ENCODE data around the gene ARID1B. TPM values are rescaled to one million over a fixed set of nuclear protein-coding genes. Genes with fewer than 3 reads are reported as not detected.

ARID1B gene
- total RNA-seq, 1 experiment from 2014 or later: 91.7 TPM

DNA sequence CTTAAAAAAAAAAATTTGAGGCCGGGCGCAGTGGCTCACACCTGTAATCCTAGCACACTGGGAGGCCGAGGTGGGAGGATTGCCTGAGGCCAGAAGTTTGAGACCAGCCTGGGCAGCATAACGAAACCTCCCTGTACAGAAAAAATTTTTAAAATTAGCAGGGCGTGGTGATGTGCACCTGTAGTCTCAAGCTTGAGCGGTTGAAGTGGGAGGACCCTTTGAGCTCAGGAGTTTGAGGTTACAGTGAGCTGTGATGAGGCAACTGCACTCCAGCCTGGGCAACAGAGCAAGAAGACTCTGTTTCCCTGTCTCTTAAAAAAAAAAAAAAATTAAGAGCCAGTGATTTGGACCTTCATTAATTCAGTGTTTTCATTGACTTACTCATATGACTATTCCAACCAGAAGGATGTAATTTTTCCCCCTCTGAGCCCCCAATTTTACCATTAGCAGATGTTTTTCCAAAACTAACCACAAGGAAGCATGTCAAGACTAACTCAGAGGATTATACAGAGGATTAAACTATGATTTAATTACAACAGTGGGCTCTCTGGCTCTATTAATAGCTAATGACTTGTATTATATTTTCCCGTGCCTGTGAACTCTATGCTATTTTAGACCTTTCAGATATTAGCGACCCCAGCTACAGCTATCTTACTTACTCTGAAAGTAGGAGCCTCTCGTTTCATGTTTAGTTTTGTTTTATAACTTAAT is 75.1 kb downstream of the ARID1B start:
- Histone ChIP-seq H3K36me3 (ENCODE audit: control insufficient read depth, insufficient read depth, low read length) (no peaks in the 10 kb centered on the region), H3K4me3 (ENCODE audit: low read depth in 2 of 2, low read length in 2 of 2) (no peak overlapping the region), H3K4me1 (ENCODE audit: control insufficient read depth, insufficient read depth, low read length) (no peaks in the 10 kb centered on the region), H3K27ac (ENCODE audit: low read length) (no peak overlapping the region), H3K27me3 (ENCODE audit: control insufficient read depth, insufficient read depth, low read length) (no peaks in the 10 kb centered on the region), H3K9me3 (ENCODE audit: control insufficient read depth, insufficient read depth, low read depth, low read length) (no peaks in the 10 kb centered on the region)
- ChIA-PET CTCF (no interaction called here), POLR2A (no interaction called here)
- no peak for DNase-seq (ENCODE audit: low read depth, low spot score)
- TF ChIP-seq, protein P1, sequence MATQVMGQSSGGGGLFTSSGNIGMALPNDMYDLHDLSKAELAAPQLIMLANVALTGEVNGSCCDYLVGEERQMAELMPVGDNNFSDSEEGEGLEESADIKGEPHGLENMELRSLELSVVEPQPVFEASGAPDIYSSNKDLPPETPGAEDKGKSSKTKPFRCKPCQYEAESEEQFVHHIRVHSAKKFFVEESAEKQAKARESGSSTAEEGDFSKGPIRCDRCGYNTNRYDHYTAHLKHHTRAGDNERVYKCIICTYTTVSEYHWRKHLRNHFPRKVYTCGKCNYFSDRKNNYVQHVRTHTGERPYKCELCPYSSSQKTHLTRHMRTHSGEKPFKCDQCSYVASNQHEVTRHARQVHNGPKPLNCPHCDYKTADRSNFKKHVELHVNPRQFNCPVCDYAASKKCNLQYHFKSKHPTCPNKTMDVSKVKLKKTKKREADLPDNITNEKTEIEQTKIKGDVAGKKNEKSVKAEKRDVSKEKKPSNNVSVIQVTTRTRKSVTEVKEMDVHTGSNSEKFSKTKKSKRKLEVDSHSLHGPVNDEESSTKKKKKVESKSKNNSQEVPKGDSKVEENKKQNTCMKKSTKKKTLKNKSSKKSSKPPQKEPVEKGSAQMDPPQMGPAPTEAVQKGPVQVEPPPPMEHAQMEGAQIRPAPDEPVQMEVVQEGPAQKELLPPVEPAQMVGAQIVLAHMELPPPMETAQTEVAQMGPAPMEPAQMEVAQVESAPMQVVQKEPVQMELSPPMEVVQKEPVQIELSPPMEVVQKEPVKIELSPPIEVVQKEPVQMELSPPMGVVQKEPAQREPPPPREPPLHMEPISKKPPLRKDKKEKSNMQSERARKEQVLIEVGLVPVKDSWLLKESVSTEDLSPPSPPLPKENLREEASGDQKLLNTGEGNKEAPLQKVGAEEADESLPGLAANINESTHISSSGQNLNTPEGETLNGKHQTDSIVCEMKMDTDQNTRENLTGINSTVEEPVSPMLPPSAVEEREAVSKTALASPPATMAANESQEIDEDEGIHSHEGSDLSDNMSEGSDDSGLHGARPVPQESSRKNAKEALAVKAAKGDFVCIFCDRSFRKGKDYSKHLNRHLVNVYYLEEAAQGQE (IDR thresholded peaks at IDR 0.05; ENCODE audit: insufficient read depth in 1 of 2, low read depth in 2 of 2, low read length in 1 of 2): no peak
- TF ChIP-seq SIN3A (IDR thresholded peaks at IDR 0.05; ENCODE audit: borderline replicate concordance, insufficient read depth, low read depth, low read length) (no peak), TCF7L2 (IDR thresholded peaks at IDR 0.05; ENCODE audit: low read depth, low read length) (no peak)
- TF ChIP-seq, protein P2, sequence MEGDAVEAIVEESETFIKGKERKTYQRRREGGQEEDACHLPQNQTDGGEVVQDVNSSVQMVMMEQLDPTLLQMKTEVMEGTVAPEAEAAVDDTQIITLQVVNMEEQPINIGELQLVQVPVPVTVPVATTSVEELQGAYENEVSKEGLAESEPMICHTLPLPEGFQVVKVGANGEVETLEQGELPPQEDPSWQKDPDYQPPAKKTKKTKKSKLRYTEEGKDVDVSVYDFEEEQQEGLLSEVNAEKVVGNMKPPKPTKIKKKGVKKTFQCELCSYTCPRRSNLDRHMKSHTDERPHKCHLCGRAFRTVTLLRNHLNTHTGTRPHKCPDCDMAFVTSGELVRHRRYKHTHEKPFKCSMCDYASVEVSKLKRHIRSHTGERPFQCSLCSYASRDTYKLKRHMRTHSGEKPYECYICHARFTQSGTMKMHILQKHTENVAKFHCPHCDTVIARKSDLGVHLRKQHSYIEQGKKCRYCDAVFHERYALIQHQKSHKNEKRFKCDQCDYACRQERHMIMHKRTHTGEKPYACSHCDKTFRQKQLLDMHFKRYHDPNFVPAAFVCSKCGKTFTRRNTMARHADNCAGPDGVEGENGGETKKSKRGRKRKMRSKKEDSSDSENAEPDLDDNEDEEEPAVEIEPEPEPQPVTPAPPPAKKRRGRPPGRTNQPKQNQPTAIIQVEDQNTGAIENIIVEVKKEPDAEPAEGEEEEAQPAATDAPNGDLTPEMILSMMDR (IDR thresholded peaks at IDR 0.05): no peak
- ATAC-seq: no peak
- BruUV-seq (replicated peaks): no TSS peak
- intact Hi-C loops (cut with micrococcal nuclease; ENCODE audit: unreplicated experiment): no loop called here
- in situ Hi-C loops (cut with HindIII; ENCODE audit: low pct_unique_long_range_greater_than_20kb, low sequenced_read_pairs): no loop called here

DNA sequence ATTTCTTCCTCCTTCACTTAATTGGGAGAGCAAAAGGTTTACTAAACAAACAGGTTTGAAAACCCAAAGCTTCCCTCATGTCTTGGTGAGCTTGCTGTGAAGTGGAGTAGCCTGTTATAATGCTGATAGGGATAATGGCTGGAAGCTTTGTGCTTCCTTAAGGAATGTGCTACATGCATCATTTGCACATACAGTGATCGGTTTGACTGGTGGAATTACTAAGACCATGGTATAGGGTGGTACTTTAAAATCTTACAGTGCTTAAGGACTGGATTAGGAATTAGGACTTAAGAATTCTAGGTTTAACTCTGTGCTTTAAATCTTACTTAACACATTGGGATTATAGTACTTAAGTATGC is 75.7 kb downstream of the ARID1B start:
- ATAC-seq (no peak), DNase-seq (ENCODE audit: low read depth, low spot score) (no peak)
- H3K9me3 ChIP-seq (ENCODE audit: control insufficient read depth, insufficient read depth, low read depth, low read length): no peaks in the 10 kb centered on the region
- TF ChIP-seq SIN3A (IDR thresholded peaks at IDR 0.05; ENCODE audit: borderline replicate concordance, insufficient read depth, low read depth, low read length) (no peak), TCF7L2 (IDR thresholded peaks at IDR 0.05; ENCODE audit: low read depth, low read length) (no peak), POLR2AphosphoS5 (IDR thresholded peaks at IDR 0.05; ENCODE audit: low read depth, low read length) (no peak)
- TF ChIP-seq, protein P2 (IDR thresholded peaks at IDR 0.05): no peak
- TF ChIP-seq, protein P1 (IDR thresholded peaks at IDR 0.05; ENCODE audit: insufficient read depth in 1 of 2, low read depth in 2 of 2, low read length in 1 of 2): no peak
- no peaks in the 10 kb centered on the region for H3K36me3 ChIP-seq (ENCODE audit: control insufficient read depth, insufficient read depth, low read length)
- CTCF ChIA-PET: no interaction called here
- no peak overlapping the region for H3K4me3 ChIP-seq (ENCODE audit: low read depth in 2 of 2, low read length in 2 of 2)
- no peak overlapping the region for H3K27ac ChIP-seq (ENCODE audit: low read length)
- POLR2A ChIA-PET: no interaction called here
- H3K27me3 ChIP-seq (ENCODE audit: control insufficient read depth, insufficient read depth, low read length): no peaks in the 10 kb centered on the region
- intact Hi-C loops (cut with micrococcal nuclease; ENCODE audit: unreplicated experiment) (no loop called here), in situ Hi-C loops (cut with HindIII; ENCODE audit: low pct_unique_long_range_greater_than_20kb, low sequenced_read_pairs) (no loop called here)
- no TSS peak for BruUV-seq (replicated peaks)
- no peaks in the 10 kb centered on the region for H3K4me1 ChIP-seq (ENCODE audit: control insufficient read depth, insufficient read depth, low read length)
